H9 (cell line): ENCODE measurements around the gene CYB5RL. TPM values are rescaled to one million over a fixed set of nuclear protein-coding genes. Genes with fewer than 3 reads are reported as not detected.

ENCODE experiments used
- DNase-seq: peaks from one replicate; pipeline ENCODE4 v3.0.0-alpha.2; 2017
- H2AFZ ChIP-seq: one replicate; pipeline ENCODE4 v1.6.1; 2013; ENCODE audit warnings: mild to moderate bottlenecking, low read length, control low read depth, moderate library complexity
- H2AK5ac ChIP-seq: 2 replicates; pipeline ENCODE4 v1.6.1; 2013; ENCODE audit warnings: low read length, control low read depth, mixed read lengths; ENCODE audit not compliant: insufficient read length
- H2BK120ac ChIP-seq: one replicate; pipeline ENCODE4 v1.6.1; 2013; ENCODE audit warnings: low read depth, mild to moderate bottlenecking, low read length, control low read depth, inconsistent platforms; ENCODE audit not compliant: poor library complexity, severe bottlenecking
- H2BK12ac ChIP-seq: 2 replicates; pipeline ENCODE4 v1.6.1; 2013; ENCODE audit warnings: low read length, control low read depth, mixed read lengths, low read depth; ENCODE audit not compliant: insufficient read length
- H2BK15ac ChIP-seq: 2 replicates; pipeline ENCODE4 v1.6.1; 2013; ENCODE audit warnings: low read depth, low read length, control low read depth
- H2BK20ac ChIP-seq: one replicate; pipeline ENCODE4 v1.6.1; 2013; ENCODE audit warnings: low read depth, mild to moderate bottlenecking, low read length, control low read depth, inconsistent platforms; ENCODE audit not compliant: poor library complexity, severe bottlenecking
- H2BK5ac ChIP-seq: 2 replicates; pipeline ENCODE4 v1.6.1; 2013; ENCODE audit warnings: low read length, control low read depth, mixed read lengths; ENCODE audit not compliant: insufficient read length
- H3K14ac ChIP-seq: 2 replicates; pipeline ENCODE4 v1.6.1; 2013; ENCODE audit warnings: low read length, control low read depth; ENCODE audit not compliant: insufficient read depth
- H3K18ac ChIP-seq: 2 replicates; pipeline ENCODE4 v1.6.1; 2013; ENCODE audit warnings: low read depth, mild to moderate bottlenecking, mixed read lengths, low read length, control low read depth; ENCODE audit not compliant: insufficient read length
- H3K23ac ChIP-seq: 2 replicates; pipeline ENCODE4 v1.6.1; 2013; ENCODE audit warnings: low read length, control low read depth, mixed read lengths, low read depth; ENCODE audit not compliant: insufficient read length
- H3K23me2 ChIP-seq: 2 replicates; pipeline ENCODE4 v1.6.1; 2013; ENCODE audit warnings: low read depth, mild to moderate bottlenecking, mixed read lengths, low read length, control low read depth; ENCODE audit not compliant: insufficient read length, poor library complexity, severe bottlenecking
- H3K27ac ChIP-seq: 2 replicates; pipeline ENCODE4 v1.5.1; 2013; ENCODE audit warnings: low read length, control low read depth, mixed read lengths, low read depth; ENCODE audit not compliant: insufficient read length
- H3K27me3 ChIP-seq: 2 replicates; pipeline ENCODE4 v1.6.1; 2013; ENCODE audit warnings: low read length, control low read depth, inconsistent platforms; ENCODE audit not compliant: insufficient read depth
- H3K4ac ChIP-seq: 2 replicates; pipeline ENCODE4 v1.6.1; 2013; ENCODE audit warnings: low read depth, mild to moderate bottlenecking, control low read depth, inconsistent platforms, low read length, moderate library complexity
- H3K4me1 ChIP-seq: 2 replicates; pipeline ENCODE4 v1.6.1; 2013; ENCODE audit warnings: low read length, control low read depth, inconsistent platforms; ENCODE audit not compliant: insufficient read depth
- H3K4me2 ChIP-seq: 2 replicates; pipeline ENCODE4 v1.6.1; 2013; ENCODE audit warnings: low read length, control low read depth, mixed read lengths; ENCODE audit not compliant: insufficient read length, insufficient read depth
- H3K56ac ChIP-seq: 2 replicates; pipeline ENCODE4 v1.6.1; 2013; ENCODE audit warnings: low read depth, mild to moderate bottlenecking, mixed read lengths, low read length, control low read depth; ENCODE audit not compliant: insufficient read length
- H3K79me1 ChIP-seq: 2 replicates; pipeline ENCODE4 v1.6.1; 2013; ENCODE audit warnings: low read depth, mild to moderate bottlenecking, moderate library complexity, low read length, control low read depth, inconsistent platforms; ENCODE audit not compliant: insufficient read depth, poor library complexity, severe bottlenecking
- H3K79me2 ChIP-seq: 2 replicates; pipeline ENCODE4 v1.6.1; 2013; ENCODE audit warnings: low read length, control low read depth, inconsistent platforms; ENCODE audit not compliant: insufficient read depth
- H3K9ac ChIP-seq: 2 replicates; pipeline ENCODE4 v1.6.1; 2013; ENCODE audit warnings: low read length, control low read depth, mixed read lengths; ENCODE audit not compliant: insufficient read length; ENCODE audit errors: extremely low read depth
- H3K9me3 ChIP-seq: one replicate; pipeline ENCODE4 v1.6.1; 2013; ENCODE audit warnings: low read depth, low read length, inconsistent platforms; ENCODE audit not compliant: control insufficient read depth
- H3T11ph ChIP-seq: one replicate; pipeline ENCODE4 v1.6.1; 2013; ENCODE audit warnings: mild to moderate bottlenecking, low read length, control low read depth, inconsistent platforms
- H4K20me1 ChIP-seq: one replicate; pipeline ENCODE4 v1.6.1; 2013; ENCODE audit not compliant: control insufficient read depth, insufficient read length, insufficient read depth
- H4K5ac ChIP-seq: 2 replicates; pipeline ENCODE4 v1.6.1; 2013; ENCODE audit warnings: low read depth, mild to moderate bottlenecking, mixed read lengths, low read length, control low read depth; ENCODE audit not compliant: insufficient read length
- H4K8ac ChIP-seq: replicated peaks from 2 replicates; pipeline ENCODE4 v1.6.1; 2013; ENCODE audit warnings: low read length, control low read depth, mixed read lengths, low read depth; ENCODE audit not compliant: insufficient read length
- H4K91ac ChIP-seq: 2 replicates; pipeline ENCODE4 v1.6.1; 2013; ENCODE audit warnings: low read depth, mild to moderate bottlenecking, moderate library complexity, mixed read lengths, low read length, control low read depth; ENCODE audit not compliant: insufficient read length
- H3K27ac Mint-ChIP-seq, 3 experiments: 2 replicates in 2 of 3; 3 replicates in 1 of 3; pipeline ENCODE4 v1.8.0; 2020 to 2021; ENCODE audit warnings: mixed read lengths in 3 of 3, mild to moderate bottlenecking in 1 of 3, moderate library complexity in 1 of 3
- H3K27me3 Mint-ChIP-seq: 2 replicates; pipeline ENCODE4 v1.8.0; 2021; ENCODE audit warnings: low read depth, mild to moderate bottlenecking, moderate library complexity, mixed read lengths
- H3K36me3 Mint-ChIP-seq, 3 experiments: 2 replicates in 2 of 3; 3 replicates in 1 of 3; pipeline ENCODE4 v1.8.0; 2020 to 2021; ENCODE audit warnings: low read depth in 3 of 3, mixed read lengths in 3 of 3; ENCODE audit not compliant: insufficient read depth in 1 of 3
- H3K4me1 Mint-ChIP-seq, 2 experiments: 2 replicates each; pipeline ENCODE4 v1.8.0; 2020; ENCODE audit warnings: mixed read lengths in 2 of 2
- H3K4me3 Mint-ChIP-seq, 2 experiments: 2 replicates in 1 of 2; 3 replicates in 1 of 2; pipeline ENCODE4 v1.8.0; 2020 to 2021; ENCODE audit warnings: mild to moderate bottlenecking in 2 of 2, mixed read lengths in 2 of 2, moderate library complexity in 1 of 2
- H3K9me3 Mint-ChIP-seq, 2 experiments: 2 replicates in 1 of 2; 3 replicates in 1 of 2; pipeline ENCODE4 v1.8.0; 2020; ENCODE audit warnings: mild to moderate bottlenecking in 2 of 2, mixed read lengths in 2 of 2, moderate library complexity in 1 of 2
- CTCF ChIP-seq: fragments of 200-600 bp; sonication (generic); conservative IDR thresholded peaks from 3 replicates; pipeline ENCODE4 v1.8.0; 2021; ENCODE audit warnings: antibody characterized with exemption, mild to moderate bottlenecking
- WGBS: extraction: QIAGEN DNeasy Blood & Tissue Kit; methylation state at CpG from one replicate; pipeline ENCODE4 v1.1.7; 2013; ENCODE audit warnings: missing lambda C conversion rate, low lambda C conversion rate, mixed read lengths; ENCODE audit not compliant: insufficient read length; ENCODE audit errors: extremely low coverage; 5-methylcytosine and 5-hydroxymethylcytosine counted together
- total RNA-seq: library from RNA; stranded (reverse); gene quantifications from 2 replicates; pipeline ENCODE4 v1.2.1, GENCODE V29; 2021

CYB5RL gene
- total RNA-seq, 1 experiment from 2014 or later: 12.6 TPM

DNA sequence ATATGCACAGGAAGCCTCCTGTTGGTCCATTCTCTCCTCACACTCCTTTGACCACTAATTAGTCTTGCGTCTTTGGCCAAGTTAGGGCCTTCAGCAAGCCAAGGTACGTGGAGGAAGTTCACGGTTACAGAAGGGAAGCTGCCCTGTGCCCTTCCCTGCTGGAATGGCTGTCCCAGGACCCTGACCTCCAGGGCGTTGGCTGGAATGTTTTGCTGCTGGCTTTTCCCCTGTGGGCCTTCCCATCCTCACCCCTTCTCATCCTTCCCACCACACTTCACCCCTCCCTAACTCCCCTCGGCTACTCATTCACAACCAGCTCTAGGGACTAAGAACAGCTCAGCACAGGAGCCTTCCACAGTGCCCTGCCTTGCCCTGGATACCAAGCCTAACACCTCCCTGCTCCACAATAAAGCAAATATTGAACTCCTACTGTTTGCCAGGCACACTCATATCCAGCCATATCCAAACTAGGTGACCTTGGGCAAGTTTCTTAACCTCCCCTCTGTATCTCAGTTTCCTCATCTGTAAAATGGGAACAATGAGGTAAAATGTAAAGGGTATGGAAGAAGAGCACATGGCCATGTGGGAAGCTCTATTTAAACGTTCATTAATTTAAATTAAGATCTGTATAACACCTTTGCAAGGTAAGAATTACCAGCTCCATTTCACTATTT, 38.2 kb downstream of the CYB5RL start:
- Histone ChIP-seq H4K20me1 (no peaks in the 10 kb centered on the region), H4K8ac (no peak overlapping the region), H3K27me3 (no peaks in the 10 kb centered on the region), H3K27ac (no peak overlapping the region), H3K4me2 (no peak overlapping the region), H3K56ac (no peak overlapping the region), H3K18ac (no peak overlapping the region), H3K23me2 (no peaks in the 10 kb centered on the region), H3K79me2 (no peaks in the 10 kb centered on the region), H3K9ac (no peak overlapping the region), H2AFZ (no peak overlapping the region), H2BK15ac (no peak overlapping the region), H3T11ph (no peak overlapping the region), H3K4me1 (no peaks in the 10 kb centered on the region), H2BK120ac (no peak overlapping the region), H3K23ac (no peak overlapping the region), H2BK12ac (no peak overlapping the region), H4K91ac (no peak overlapping the region), H3K14ac (no peak overlapping the region), H3K9me3 (no peaks in the 10 kb centered on the region), H4K5ac (no peak overlapping the region), H3K4ac (no peak overlapping the region), H2AK5ac (no peak overlapping the region), H2BK20ac (no peak overlapping the region), H3K79me1 (no peaks in the 10 kb centered on the region), H2BK5ac (no peak overlapping the region)
- H3K4me3 Mint-ChIP-seq: no peak overlapping the region
- H3K9me3 Mint-ChIP-seq: no peaks in the 10 kb centered on the region
- H3K36me3 Mint-ChIP-seq: no peaks in the 10 kb centered on the region
- H3K4me1 Mint-ChIP-seq: peaks cover 0 to 8% of the 10 kb centered on the region in 2 experiments; a peak in 2 of 4 replicates
- no peak for DNase-seq
- H3K27me3 Mint-ChIP-seq: peaks cover 11% of the 10 kb centered on the region
- peak overlapping the region in 1 of 3 experiments; percentile 66; a peak in 1 of 7 replicates for H3K27ac Mint-ChIP-seq
- no CpG with 5 or more reads among the region's 6 CpGs for WGBS
- no peak for TF ChIP-seq CTCF
